GM21390 (cell line): ENCODE data around the gene NUBP2.

Experiments
- ATAC-seq: cut with Tn5 transposase; IDR thresholded peaks from one replicate; pipeline ENCODE4 v1.9.1; 2021; ENCODE audit not compliant: unreplicated experiment

NUBP2 gene

DNA sequence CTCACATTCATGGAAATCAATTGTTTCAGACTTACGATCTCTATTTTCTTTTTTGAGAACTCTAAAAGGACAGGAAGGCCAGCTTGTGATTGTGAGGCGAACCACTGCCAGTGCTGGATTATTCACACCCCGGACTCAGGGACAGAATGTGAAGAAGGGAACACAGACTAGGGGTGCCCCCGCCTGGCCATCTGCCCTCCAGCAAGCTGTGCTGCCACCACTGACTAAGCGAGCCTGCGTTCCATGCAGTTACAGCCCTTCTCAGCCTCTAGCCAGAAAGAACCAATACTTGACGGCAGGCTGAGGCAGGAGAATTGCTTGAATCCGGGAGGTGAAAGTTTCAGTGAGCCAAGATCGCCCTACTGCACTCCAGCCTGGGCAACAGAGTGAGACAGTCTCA lies 41.1 kb downstream of the NUBP2 start:
- no peak for ATAC-seq

- ATAC-seq = no peak
Observed at GRCh38 chr16:1825381-1825863, 42.7 kb downstream of the NUBP2 start.

- ATAC-seq = peak; percentile 49
Observed at GRCh38 chr16:1825864-1826690, 43.3 kb downstream of the NUBP2 start.

- peak; percentile 74 for ATAC-seq
Observed at GRCh38 chr16:1826691-1827573, 44.2 kb downstream of the NUBP2 start, which contains the start of the genes FAHD1 and HAGH. TSS of gene FAHD1 (plus strand) at chr16:1827206. CDS start at chr16:1827239, 33 bp downstream. TSS of gene HAGH (minus strand) at chr16:1826825. CDS start at chr16:1826787, 38 bp downstream.

- no peak for ATAC-seq
Observed at GRCh38 chr16:1828645-1829410, 46.1 kb downstream of the NUBP2 start.

DNA sequence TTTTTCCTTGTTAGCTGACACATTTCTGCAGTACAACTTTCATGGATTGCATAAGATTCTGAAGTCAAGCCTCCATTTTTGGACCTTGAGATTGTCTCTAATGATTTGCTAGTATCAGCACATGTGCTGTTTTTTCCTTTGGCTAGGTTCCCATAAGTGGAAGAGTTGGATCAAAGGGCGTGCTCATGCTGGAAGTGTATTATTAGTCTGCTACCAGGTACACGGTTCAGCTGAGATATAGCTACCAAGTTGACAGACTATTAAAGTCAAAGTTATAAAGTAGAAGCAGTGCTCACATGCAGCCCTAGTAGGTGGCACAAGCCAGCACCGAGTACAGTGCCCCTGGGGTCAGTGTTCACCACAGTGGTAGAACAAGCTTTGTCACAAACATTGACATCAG lies 47.5 kb downstream of the NUBP2 start:
- no peak for ATAC-seq

DNA sequence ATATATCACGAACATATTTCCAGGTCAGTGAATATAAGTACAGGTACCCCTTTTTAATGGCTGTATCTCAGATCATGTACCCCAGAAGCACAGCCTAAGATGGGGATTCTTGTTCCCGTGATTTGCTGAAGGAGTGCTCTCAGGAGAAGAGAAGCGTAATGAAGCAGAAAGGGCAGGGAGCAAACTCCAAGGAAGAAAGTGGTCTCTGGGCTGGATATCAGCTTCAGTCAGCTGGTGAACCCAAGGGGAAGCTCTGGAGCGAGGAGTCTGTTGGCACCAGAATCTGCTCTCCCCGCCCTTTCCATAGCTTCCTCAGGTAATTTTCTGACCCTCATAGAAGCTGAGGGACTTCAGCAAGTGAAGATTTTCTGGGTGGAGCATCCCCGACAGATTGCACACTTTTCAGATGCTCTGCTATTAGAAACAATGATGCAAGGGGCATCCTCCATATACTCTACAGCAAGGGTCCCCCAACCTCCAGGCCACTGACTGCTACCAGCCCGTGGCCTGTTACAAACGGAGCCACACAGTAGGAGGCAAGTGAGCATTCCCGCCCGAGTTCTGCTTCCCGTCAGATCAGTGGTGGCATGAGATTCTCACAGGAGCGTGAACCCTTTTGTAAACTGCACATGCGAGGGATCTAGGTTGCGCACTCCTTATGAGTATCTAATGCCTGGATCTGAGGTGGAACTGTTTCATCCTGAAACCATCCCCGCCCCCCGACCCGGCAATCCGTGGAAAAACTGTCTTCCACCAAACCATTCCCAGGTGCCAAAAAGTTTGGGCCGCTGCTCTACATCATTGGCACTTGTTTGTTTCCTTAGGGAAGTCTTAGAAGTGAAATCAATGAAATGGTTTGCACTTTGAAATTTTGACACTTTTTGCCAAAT lies 48.7 kb downstream of the NUBP2 start:
- ATAC-seq = no peak

GRCh38 chr16:1832838-1833454 lies 50.2 kb downstream of the NUBP2 start:
- no peak for ATAC-seq

- ATAC-seq = no peak
Observed at GRCh38 chr16:1834096-1834495, 51.3 kb downstream of the NUBP2 start.
